GM23338 (cell line): ENCODE results near the gene ANXA6. TPM values are rescaled to one million over a fixed set of nuclear protein-coding genes. Genes with fewer than 3 reads are reported as not detected.

Source experiments
- ATAC-seq: fragments of 200-7000 bp; cut with Tn5 transposase; 3 replicates; pipeline ENCODE4 v1.9.1; 2020
- DNase-seq: peaks from one replicate; pipeline ENCODE4 v3.0.0-alpha.2; 2015; ENCODE audit warnings: low spot score
- H2AFZ ChIP-seq: fragments of 200-600 bp; sonication (generic); 2 replicates; pipeline ENCODE4 v1.8.0; 2016; ENCODE audit warnings: antibody characterized with exemption, mild to moderate bottlenecking, moderate library complexity
- H3F3A ChIP-seq: fragments of 200-600 bp; sonication (generic); replicated peaks from 2 replicates; pipeline ENCODE4 v1.8.0; 2017; ENCODE audit warnings: antibody characterized with exemption, mixed run types, low read depth
- H3K27ac ChIP-seq: fragments of 200-600 bp; sonication (generic); 2 replicates; pipeline ENCODE4 v1.6.1; 2016; ENCODE audit warnings: low read depth
- H3K27me3 ChIP-seq: fragments of 200-600 bp; sonication (generic); 2 replicates; pipeline ENCODE4 v1.8.0; 2016; ENCODE audit warnings: mild to moderate bottlenecking, mixed run types, moderate library complexity; ENCODE audit not compliant: insufficient read depth
- H3K36me3 ChIP-seq: fragments of 200-600 bp; sonication (generic); 2 replicates; pipeline ENCODE4 v1.8.0; 2016; ENCODE audit warnings: mild to moderate bottlenecking; ENCODE audit not compliant: insufficient read depth
- H3K4me1 ChIP-seq: fragments of 200-600 bp; sonication (generic); 2 replicates; pipeline ENCODE4 v1.8.0; 2016; ENCODE audit warnings: mild to moderate bottlenecking, moderate library complexity; ENCODE audit not compliant: insufficient read depth
- H3K4me2 ChIP-seq: fragments of 200-600 bp; sonication (generic); 2 replicates; pipeline ENCODE4 v1.7.1; 2017; ENCODE audit warnings: mixed run types
- H3K4me3 ChIP-seq: fragments of 200-600 bp; sonication (generic); 2 replicates; pipeline ENCODE4 v1.6.1; 2016; ENCODE audit warnings: mixed run types
- H3K79me2 ChIP-seq: fragments of 200-600 bp; sonication (generic); replicated peaks from 2 replicates; pipeline ENCODE4 v1.8.0; 2017; ENCODE audit warnings: mild to moderate bottlenecking; ENCODE audit not compliant: insufficient read depth
- H3K9me2 ChIP-seq: fragments of 200-600 bp; sonication (generic); 2 replicates; pipeline ENCODE4 v1.8.0; 2017; ENCODE audit not compliant: insufficient read depth
- H4K20me1 ChIP-seq: fragments of 200-600 bp; sonication (generic); replicated peaks from 2 replicates; pipeline ENCODE4 v1.8.0; 2017; ENCODE audit warnings: mild to moderate bottlenecking; ENCODE audit not compliant: insufficient read depth
- H3K27ac Mint-ChIP-seq: 2 replicates; pipeline ENCODE4 v1.8.0; 2020; ENCODE audit warnings: inconsistent platforms, mild to moderate bottlenecking, moderate library complexity, mixed read lengths
- H3K27me3 Mint-ChIP-seq: 3 replicates; pipeline ENCODE4 v1.8.0; 2022; ENCODE audit warnings: low read depth, mild to moderate bottlenecking, moderate library complexity, mixed read lengths, inconsistent platforms; ENCODE audit not compliant: insufficient read depth, poor library complexity
- H3K36me3 Mint-ChIP-seq: 3 replicates; pipeline ENCODE4 v1.8.0; 2021; ENCODE audit warnings: low read depth, mild to moderate bottlenecking, inconsistent platforms, moderate library complexity, mixed read lengths
- H3K4me1 Mint-ChIP-seq: 3 replicates; pipeline ENCODE4 v1.8.0; 2020; ENCODE audit warnings: mild to moderate bottlenecking, inconsistent platforms, mixed read lengths
- H3K4me3 Mint-ChIP-seq: 3 replicates; pipeline ENCODE4 v1.8.0; 2021; ENCODE audit warnings: moderate library complexity, mild to moderate bottlenecking, inconsistent platforms, mixed read lengths
- H3K9me3 Mint-ChIP-seq: 3 replicates; pipeline ENCODE4 v1.8.0; 2020; ENCODE audit warnings: moderate library complexity, mild to moderate bottlenecking, inconsistent platforms, mixed read lengths
- CREB1 ChIP-seq: fragments of 250-450 bp; sonication (Bioruptor Pico); IDR thresholded peaks from 2 replicates; pipeline ENCODE4 v1.5.0; 2020; ENCODE audit warnings: low read depth, mild to moderate bottlenecking, moderate library complexity
- CTCF ChIP-seq, 2 experiments: fragments of 200-600 bp in 1 of 2; sonication (generic) in 1 of 2; conservative IDR thresholded peaks; 2 replicates each; pipeline versions ENCODE4 v1.5.1 to v1.6.1; 2016 to 2017; ENCODE audit warnings: antibody characterized with exemption in 2 of 2, low read depth in 2 of 2, mild to moderate bottlenecking in 2 of 2, moderate library complexity in 1 of 2
- ETS1 ChIP-seq: IDR thresholded peaks from 2 replicates; pipeline ENCODE4 v1.6.1; 2016; ENCODE audit warnings: antibody characterized with exemption
- EZH2 ChIP-seq: fragments of 200-600 bp; sonication (generic); IDR thresholded peaks from one replicate; pipeline ENCODE4 v1.8.0; 2017; ENCODE audit warnings: antibody characterized with exemption, mild to moderate bottlenecking, low read depth; ENCODE audit not compliant: unreplicated experiment
- EZH2phosphoT487 ChIP-seq: fragments of 200-600 bp; sonication (generic); IDR thresholded peaks from one replicate; pipeline ENCODE4 v1.8.1; 2018; ENCODE audit warnings: antibody characterized with exemption; ENCODE audit not compliant: unreplicated experiment
- JUNB ChIP-seq: IDR thresholded peaks from one replicate; pipeline ENCODE4 v1.6.1; 2016; ENCODE audit warnings: antibody characterized with exemption; ENCODE audit not compliant: unreplicated experiment
- NANOG ChIP-seq: IDR thresholded peaks from 2 replicates; pipeline ENCODE4 v1.6.1; 2016; ENCODE audit warnings: antibody characterized with exemption, borderline replicate concordance
- POLR2AphosphoS5 ChIP-seq: IDR thresholded peaks from 2 replicates; pipeline ENCODE4 v1.6.1; 2016; ENCODE audit warnings: antibody characterized with exemption, low read depth
- REST ChIP-seq: IDR thresholded peaks from one replicate; pipeline ENCODE4 v1.6.1; 2018; ENCODE audit warnings: antibody characterized with exemption; ENCODE audit not compliant: unreplicated experiment
- STAT1 ChIP-seq: IDR thresholded peaks from one replicate; pipeline ENCODE4 v1.6.1; 2016; ENCODE audit warnings: antibody characterized with exemption; ENCODE audit not compliant: unreplicated experiment
- ZNF114 ChIP-seq: fragments of 250-450 bp; sonication (Bioruptor Pico); IDR thresholded peaks from 2 replicates; pipeline ENCODE4 v1.5.0; 2020; ENCODE audit warnings: mild to moderate bottlenecking, moderate library complexity
- ZNF331 ChIP-seq: fragments of 250-450 bp; sonication (Bioruptor Pico); IDR thresholded peaks from 2 replicates; pipeline ENCODE4 v1.5.0; 2020; ENCODE audit warnings: low read depth, mild to moderate bottlenecking, moderate library complexity
- polyA plus RNA-seq: library from polyadenylated mRNA; unstranded; fragments of >200 nt; fragmentation: Nextera tagmentation; extraction: Ambion mirVana; gene quantifications from 2 replicates; pipeline ENCODE4 v1.2.1, GENCODE V29; 2016
- total RNA-seq: library from RNA; depleted of rRNA; stranded (reverse); fragments of >200 nt; shearing (Covaris generic); gene quantifications from 2 replicates; pipeline ENCODE4 v1.2.3, GENCODE V29; 2014

ANXA6 gene
- total and polyA plus RNA-seq, 2 experiments from 2014 or later: 26.5 to 110 TPM

GRCh38 chr5:151154931-151155774, 2.4 kb downstream of the ANXA6 start (continued):
- TF ChIP-seq EZH2phosphoT487 (no peak), STAT1 (no peak), CREB1 (CRISPR knock-in tag) (no peak), EZH2 (no peak)

- Mint-ChIP-seq H3K36me3 (no peaks in the 10 kb centered on the region; the same call in 2 of the 3 replicates), H3K9me3 (no peaks in the 10 kb centered on the region), H3K4me3 (no peak overlapping the region), H3K27me3 (peaks cover 2% of the 10 kb centered on the region), H3K27ac (no peak overlapping the region), H3K4me1 (peaks cover 36% of the 10 kb centered on the region)
- ATAC-seq (no peak), DNase-seq (no peak)
- no peak overlapping the region for H3K4me3 ChIP-seq
- no peak overlapping the region for H2AFZ ChIP-seq
- no peak overlapping the region for H3K27ac ChIP-seq
- H3K4me2 ChIP-seq: no peak overlapping the region
- H4K20me1 ChIP-seq: peaks cover 19% of the 10 kb centered on the region
- H3K27me3 ChIP-seq: peaks cover 5% of the 10 kb centered on the region; the same call in 1 of the 2 replicates
- H3K36me3 ChIP-seq: no peaks in the 10 kb centered on the region
- peaks cover 24% of the 10 kb centered on the region for H3K4me1 ChIP-seq
- no peaks in the 10 kb centered on the region for H3K9me2 ChIP-seq
- H3K79me2 ChIP-seq: peaks cover 24% of the 10 kb centered on the region
- H3F3A ChIP-seq: no peaks in the 10 kb centered on the region; the same call in 1 of the 2 replicates
- no peak for TF ChIP-seq JUNB
- TF ChIP-seq ETS1: no peak
- no peak for TF ChIP-seq EZH2phosphoT487
- TF ChIP-seq ZNF331 (CRISPR knock-in tag): no peak
- TF ChIP-seq ZNF114 (CRISPR knock-in tag): no peak
- no peak for TF ChIP-seq CREB1 (CRISPR knock-in tag)
- no peak for TF ChIP-seq POLR2AphosphoS5
- TF ChIP-seq NANOG: no peak
- no peak for TF ChIP-seq STAT1
- no peak for TF ChIP-seq REST
- TF ChIP-seq EZH2: no peak
- TF ChIP-seq CTCF (conservative IDR thresholded peaks at IDR 0.05; ENCODE audit: low read depth in 2 of 2): no peak
These were observed 3.8 kb downstream of the ANXA6 start for GRCh38 chr5:151153766-151154272.
